AG04450 (cell line): ENCODE results near the gene SNAP23. TPM values are rescaled to one million over a fixed set of nuclear protein-coding genes. Genes with fewer than 3 reads are reported as not detected.
"Not testable (repeated sequence)": the region's sequence is repeated elsewhere in the genome, so short reads cannot be mapped to it uniquely, and the experiment has no call there.

Experiments used
- CTCF ChIA-PET: fragments of 300-600, 350-600 bp; formaldehyde crosslinking; extraction: SDS; loops from one replicate; lab custom pipeline; 2022; ENCODE audit warnings: antibody characterized with exemption, inconsistent platforms; lab: Charles Lee
- POLR2A ChIA-PET: fragments of 350-600 bp; formaldehyde crosslinking; extraction: SDS; loops from one replicate; lab custom pipeline; 2021; ENCODE audit warnings: antibody characterized with exemption, inconsistent platforms; lab: Yijun Ruan, JAX
- DNase-seq: peaks from one replicate; pipeline ENCODE4 v3.0.0-alpha.2; 2011; ENCODE audit warnings: low read depth, low spot score
- H3K27ac ChIP-seq: one replicate; pipeline ENCODE4 v1.5.1; 2012; ENCODE audit warnings: low read depth, low read length, control low read depth
- H3K27me3 ChIP-seq: one replicate; pipeline ENCODE4 v1.6.0; 2012; ENCODE audit warnings: low read length; ENCODE audit not compliant: control insufficient read depth, insufficient read depth
- H3K4me3 ChIP-seq: 2 replicates; pipeline ENCODE4 v1.5.1; 2011; ENCODE audit warnings: mild to moderate bottlenecking, low read depth, low read length, control low read depth
- H3K9me3 ChIP-seq: 2 replicates; pipeline ENCODE4 v1.5.1; 2012; ENCODE audit warnings: low read length; ENCODE audit not compliant: control insufficient read depth, insufficient read depth
- CTCF ChIP-seq: IDR thresholded peaks from 2 replicates; pipeline ENCODE4 v1.5.1; 2011; ENCODE audit warnings: low read depth, low read length, control low read depth, inconsistent platforms
- polyA plus RNA-seq: library from polyadenylated mRNA; depleted of rRNA; stranded (reverse); fragments of >200 nt; gene quantifications from 2 replicates; pipeline ENCODE4 v1.2.3, GENCODE V29; 2011

The SNAP23 gene
- polyA plus RNA-seq, 1 experiment: 83.7 TPM

GRCh38 chr15:42549032-42549491 lies 53.6 kb downstream of the SNAP23 start:
- CTCF ChIA-PET: interaction anchor here (0.6 to 0.7 kb wide), 3 partner anchors 74 to 1660 kb away, joined by 3 to 5 read pairs (median 4); no protein-coding TSS in a partner anchor
- Histone ChIP-seq H3K9me3 (no peaks in the 10 kb centered on the region; the same call in 1 of the 2 replicates), H3K4me3 (peak overlapping the region; percentile 100), H3K27me3 (no peaks in the 10 kb centered on the region), H3K27ac (peak overlapping the region; percentile 73)
- TF ChIP-seq CTCF: no peak
- DNase-seq: no peak
- POLR2A ChIA-PET: interaction anchor here (1.2 to 1.9 kb wide), 3 partner anchors 38 to 58 kb away, joined by 3 to 5 read pairs (median 5); partner anchors contain the start of genes SNAP23 and ZNF106

GRCh38 chr15:42549741-42550392 lies 54.4 kb downstream of the SNAP23 start:
- no peak overlapping the region for H3K27ac ChIP-seq

GRCh38 chr15:42553554-42553953 lies 58.1 kb downstream of the SNAP23 start:
- H3K9me3 ChIP-seq: no peaks in the 10 kb centered on the region
- no peak overlapping the region for H3K4me3 ChIP-seq
- CTCF ChIA-PET: no interaction called here
- no peaks in the 10 kb centered on the region for H3K27me3 ChIP-seq
- no peak overlapping the region for H3K27ac ChIP-seq
- POLR2A ChIA-PET: no interaction called here
- no peak for DNase-seq
- TF ChIP-seq CTCF: no peak

More at GRCh38 chr15:42549741-42550392, 54.4 kb downstream of the SNAP23 start:
- Histone ChIP-seq H3K4me3 (peak overlapping the region; percentile 100), H3K9me3 (no peaks in the 10 kb centered on the region; the same call in 1 of the 2 replicates), H3K27me3 (no peaks in the 10 kb centered on the region)
- POLR2A ChIA-PET: no interaction called here
- TF ChIP-seq CTCF: no peak
- CTCF ChIA-PET: interaction anchor here (0.6 to 0.7 kb wide), 2 partner anchors 74 to 341 kb away, joined by 3 to 5 read pairs; no protein-coding TSS in a partner anchor
- no peak for DNase-seq

- DNase-seq, POLR2A ChIA-PET, H3K4me3 ChIP-seq, H3K9me3 ChIP-seq, H3K27ac ChIP-seq, CTCF ChIA-PET, H3K27me3 ChIP-seq: not testable (repeated sequence)
Observed at GRCh38 chr15:42556550-42557207, 61.2 kb downstream of the SNAP23 start.

GRCh38 chr15:42558739-42559138 lies 63.3 kb downstream of the SNAP23 start:
- ChIA-PET CTCF (no interaction called here), POLR2A (no interaction called here)
- Histone ChIP-seq H3K27ac (no peak overlapping the region), H3K9me3 (no peaks in the 10 kb centered on the region), H3K4me3 (no peak overlapping the region), H3K27me3 (no peaks in the 10 kb centered on the region)
- TF ChIP-seq CTCF: no peak
- DNase-seq: no peak
